Astrocyte (in vitro differentiated cells and primary cell): ENCODE measurements around the gene TRIM3.

ENCODE experiments used
- EZH2 ChIP-seq: IDR thresholded peaks from 2 replicates; pipeline ENCODE4 v1.6.1; 2012; ENCODE audit warnings: mild to moderate bottlenecking, low read length, inconsistent platforms; ENCODE audit not compliant: insufficient read depth
- TF ChIP-seq, protein P1 (sequence below): IDR thresholded peaks from 2 replicates; pipeline ENCODE4 v1.5.1; 2011; ENCODE audit warnings: low read depth, mild to moderate bottlenecking, inconsistent platforms, low read length, moderate library complexity; ENCODE audit not compliant: insufficient read depth

DNA sequence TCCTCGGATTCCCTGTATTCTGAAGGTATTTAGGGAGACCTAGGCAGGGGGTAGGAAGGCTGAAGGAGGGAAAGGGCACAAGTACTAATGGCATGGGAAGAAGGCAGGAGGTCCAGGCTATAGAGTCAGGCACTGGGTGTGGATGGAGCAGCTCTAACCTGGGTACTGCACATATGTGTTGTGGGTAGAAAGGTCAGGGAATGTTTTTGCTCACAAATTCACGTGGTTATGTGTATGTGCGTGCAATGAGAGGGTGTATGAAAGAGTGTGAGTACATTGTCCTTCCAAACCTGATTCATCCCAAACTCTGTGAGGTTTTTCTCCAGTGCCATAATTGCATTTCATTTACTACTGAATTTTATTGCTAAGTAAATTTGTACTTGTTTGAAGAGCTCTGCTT, 46.5 kb upstream of the TRIM3 start:
- TF ChIP-seq, protein P1, sequence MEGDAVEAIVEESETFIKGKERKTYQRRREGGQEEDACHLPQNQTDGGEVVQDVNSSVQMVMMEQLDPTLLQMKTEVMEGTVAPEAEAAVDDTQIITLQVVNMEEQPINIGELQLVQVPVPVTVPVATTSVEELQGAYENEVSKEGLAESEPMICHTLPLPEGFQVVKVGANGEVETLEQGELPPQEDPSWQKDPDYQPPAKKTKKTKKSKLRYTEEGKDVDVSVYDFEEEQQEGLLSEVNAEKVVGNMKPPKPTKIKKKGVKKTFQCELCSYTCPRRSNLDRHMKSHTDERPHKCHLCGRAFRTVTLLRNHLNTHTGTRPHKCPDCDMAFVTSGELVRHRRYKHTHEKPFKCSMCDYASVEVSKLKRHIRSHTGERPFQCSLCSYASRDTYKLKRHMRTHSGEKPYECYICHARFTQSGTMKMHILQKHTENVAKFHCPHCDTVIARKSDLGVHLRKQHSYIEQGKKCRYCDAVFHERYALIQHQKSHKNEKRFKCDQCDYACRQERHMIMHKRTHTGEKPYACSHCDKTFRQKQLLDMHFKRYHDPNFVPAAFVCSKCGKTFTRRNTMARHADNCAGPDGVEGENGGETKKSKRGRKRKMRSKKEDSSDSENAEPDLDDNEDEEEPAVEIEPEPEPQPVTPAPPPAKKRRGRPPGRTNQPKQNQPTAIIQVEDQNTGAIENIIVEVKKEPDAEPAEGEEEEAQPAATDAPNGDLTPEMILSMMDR: no peak
- no peak for TF ChIP-seq EZH2
